Progenitor cell of endocrine pancreas (in vitro differentiated cells): ENCODE measurements around the gene SLIT3. TPM values are rescaled to one million over a fixed set of nuclear protein-coding genes. Genes with fewer than 3 reads are reported as not detected.

Experiments used
- DNase-seq: peaks from one replicate; pipeline ENCODE4 v3.0.0; 2021; ENCODE audit warnings: low spot score; ENCODE audit not compliant: unreplicated experiment
- H3K27ac Mint-ChIP-seq: 2 replicates; pipeline ENCODE4 v1.8.0; 2021; ENCODE audit warnings: mild to moderate bottlenecking, moderate library complexity, mixed read lengths
- H3K27me3 Mint-ChIP-seq: 2 replicates; pipeline ENCODE4 v1.8.0; 2021; ENCODE audit warnings: mixed read lengths
- H3K36me3 Mint-ChIP-seq: 2 replicates; pipeline ENCODE4 v1.8.0; 2022; ENCODE audit warnings: mixed read lengths; ENCODE audit not compliant: insufficient read depth
- H3K4me1 Mint-ChIP-seq: 2 replicates; pipeline ENCODE4 v1.8.0; 2021; ENCODE audit warnings: low read depth, mixed read lengths
- H3K4me3 Mint-ChIP-seq: 2 replicates; pipeline ENCODE4 v1.8.0; 2021; ENCODE audit warnings: low read depth, mild to moderate bottlenecking, moderate library complexity, mixed read lengths
- H3K9me3 Mint-ChIP-seq: 2 replicates; pipeline ENCODE4 v1.8.0; 2021; ENCODE audit warnings: low read depth, mixed read lengths
- total RNA-seq: library from RNA; stranded (reverse); gene quantifications from 2 replicates; pipeline ENCODE4 v1.2.1, GENCODE V29; 2021
- TF ChIP-seq, protein P1 (sequence below): fragments of 200-600 bp; sonication (generic); IDR thresholded peaks from one replicate; pipeline ENCODE4 v1.5.0; 2021; ENCODE audit warnings: antibody characterized with exemption, mild to moderate bottlenecking; ENCODE audit not compliant: unreplicated experiment

The SLIT3 gene
- total RNA-seq, 1 donor from 2014 or later = 18.8 TPM

- H3K4me3 Mint-ChIP-seq = no peak overlapping the region
- H3K36me3 Mint-ChIP-seq = no peaks in the 10 kb centered on the region
Measured at GRCh38 chr5:169196059-169196458, 104.9 kb downstream of the SLIT3 start.

GRCh38 chr5:169195601-169196000 is 105.3 kb downstream of the SLIT3 start:
- H3K4me3 Mint-ChIP-seq = no peak overlapping the region
- no peak for DNase-seq
- H3K36me3 Mint-ChIP-seq = no peaks in the 10 kb centered on the region
- no peaks in the 10 kb centered on the region for H3K9me3 Mint-ChIP-seq
- H3K27me3 Mint-ChIP-seq = no peaks in the 10 kb centered on the region
- H3K4me1 Mint-ChIP-seq = no peaks in the 10 kb centered on the region
- TF ChIP-seq, protein P1, sequence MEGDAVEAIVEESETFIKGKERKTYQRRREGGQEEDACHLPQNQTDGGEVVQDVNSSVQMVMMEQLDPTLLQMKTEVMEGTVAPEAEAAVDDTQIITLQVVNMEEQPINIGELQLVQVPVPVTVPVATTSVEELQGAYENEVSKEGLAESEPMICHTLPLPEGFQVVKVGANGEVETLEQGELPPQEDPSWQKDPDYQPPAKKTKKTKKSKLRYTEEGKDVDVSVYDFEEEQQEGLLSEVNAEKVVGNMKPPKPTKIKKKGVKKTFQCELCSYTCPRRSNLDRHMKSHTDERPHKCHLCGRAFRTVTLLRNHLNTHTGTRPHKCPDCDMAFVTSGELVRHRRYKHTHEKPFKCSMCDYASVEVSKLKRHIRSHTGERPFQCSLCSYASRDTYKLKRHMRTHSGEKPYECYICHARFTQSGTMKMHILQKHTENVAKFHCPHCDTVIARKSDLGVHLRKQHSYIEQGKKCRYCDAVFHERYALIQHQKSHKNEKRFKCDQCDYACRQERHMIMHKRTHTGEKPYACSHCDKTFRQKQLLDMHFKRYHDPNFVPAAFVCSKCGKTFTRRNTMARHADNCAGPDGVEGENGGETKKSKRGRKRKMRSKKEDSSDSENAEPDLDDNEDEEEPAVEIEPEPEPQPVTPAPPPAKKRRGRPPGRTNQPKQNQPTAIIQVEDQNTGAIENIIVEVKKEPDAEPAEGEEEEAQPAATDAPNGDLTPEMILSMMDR = no peak
- no peak overlapping the region for H3K27ac Mint-ChIP-seq

More at GRCh38 chr5:169196059-169196458, 104.9 kb downstream of the SLIT3 start:
- no peak for DNase-seq
- TF ChIP-seq, protein P1 = no peak
- H3K4me1 Mint-ChIP-seq = no peaks in the 10 kb centered on the region
- no peak overlapping the region for H3K27ac Mint-ChIP-seq
- no peaks in the 10 kb centered on the region for H3K27me3 Mint-ChIP-seq
- no peaks in the 10 kb centered on the region for H3K9me3 Mint-ChIP-seq

- DNase-seq = no peak
- Mint-ChIP-seq H3K27me3 (no peaks in the 10 kb centered on the region), H3K36me3 (no peaks in the 10 kb centered on the region), H3K9me3 (no peaks in the 10 kb centered on the region), H3K27ac (no peak overlapping the region), H3K4me1 (no peaks in the 10 kb centered on the region), H3K4me3 (no peak overlapping the region)
- TF ChIP-seq, protein P1 = no peak
Measured at GRCh38 chr5:169192536-169192935, 108.4 kb downstream of the SLIT3 start.

DNA sequence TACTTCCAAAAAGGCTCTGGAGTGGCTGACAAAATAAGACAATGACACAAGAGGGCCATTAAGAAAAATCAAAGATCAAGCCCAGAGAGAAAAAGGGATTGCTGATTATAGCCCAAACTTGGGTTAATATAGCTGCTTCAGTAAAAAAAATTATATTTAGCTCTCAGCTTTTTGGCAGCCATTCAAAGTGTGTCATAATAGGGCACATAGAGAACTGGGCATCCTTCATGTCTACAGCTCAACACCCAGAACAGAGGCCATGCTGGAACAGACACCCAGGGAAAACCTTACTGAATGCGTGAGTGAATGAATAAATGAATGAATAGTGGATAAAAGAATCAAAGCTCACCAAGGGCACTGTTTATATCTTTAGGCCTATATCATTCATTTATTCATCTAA is 110.1 kb downstream of the SLIT3 start:
- Mint-ChIP-seq H3K4me3 (no peak overlapping the region), H3K27me3 (no peaks in the 10 kb centered on the region), H3K9me3 (no peaks in the 10 kb centered on the region), H3K4me1 (no peaks in the 10 kb centered on the region), H3K27ac (no peak overlapping the region), H3K36me3 (no peaks in the 10 kb centered on the region)
- TF ChIP-seq, protein P1 = no peak
- no peak for DNase-seq

DNA sequence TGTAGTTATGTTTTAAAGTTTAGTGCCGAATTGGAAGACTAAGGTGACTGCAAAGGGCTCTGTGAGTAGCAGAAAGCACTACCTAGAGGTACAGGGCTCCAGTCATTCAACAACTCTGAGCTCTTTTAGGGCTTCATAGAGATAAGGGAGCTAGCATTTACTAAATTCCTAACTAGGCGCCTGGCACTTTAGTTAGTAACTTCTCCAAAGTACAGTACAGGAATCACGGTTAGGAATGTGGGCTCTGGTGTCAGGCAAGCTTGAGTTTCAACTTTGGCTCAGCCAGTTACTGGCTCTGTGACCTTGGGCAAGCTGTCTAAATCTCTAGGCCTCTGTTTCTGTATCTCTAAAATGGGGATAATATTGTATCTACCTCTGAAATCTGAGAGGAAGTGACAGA is 115.3 kb downstream of the SLIT3 start:
- peaks cover 2% of the 10 kb centered on the region for H3K4me1 Mint-ChIP-seq
- no peak overlapping the region for H3K4me3 Mint-ChIP-seq

More for the DNA sequence above, 115.3 kb downstream of the SLIT3 start:
- no peak for DNase-seq
- Mint-ChIP-seq H3K27me3 (no peaks in the 10 kb centered on the region), H3K27ac (no peak overlapping the region), H3K36me3 (no peaks in the 10 kb centered on the region), H3K9me3 (no peaks in the 10 kb centered on the region)
- TF ChIP-seq, protein P1 = no peak
